ENCODE measurements around the gene QRFP.

- no peak for TF ChIP-seq CTCF (IDR thresholded peaks at IDR 0.05; ENCODE audit: control extremely low read depth in 1 of 3, insufficient read depth in 1 of 3, low read depth in 1 of 3, low read length in 3 of 3)
- no peak for TF ChIP-seq POLR2A (IDR thresholded peaks at IDR 0.05; ENCODE audit: control extremely low read depth in 1 of 2, low read depth in 2 of 2, low read length in 2 of 2)
- TF ChIP-seq TAF1 (IDR thresholded peaks at IDR 0.05; ENCODE audit: low read depth, low read length): no peak
- TF ChIP-seq CBX5 (IDR thresholded peaks at IDR 0.05; ENCODE audit: low read depth, low read length): no peak
- TF ChIP-seq ASH2L (IDR thresholded peaks at IDR 0.05; ENCODE audit: low read length): no peak
- TF ChIP-seq RNF2 (IDR thresholded peaks at IDR 0.05; ENCODE audit: borderline replicate concordance, low read depth, low read length, missing control alignments, poor library complexity, severe bottlenecking): no peak
- no peak for TF ChIP-seq CHD7 (IDR thresholded peaks at IDR 0.05; ENCODE audit: insufficient replicate concordance, low read length)
- no peak for TF ChIP-seq RAD21 (IDR thresholded peaks at IDR 0.05 in 1 of 2, conservative IDR thresholded peaks at IDR 0.05 in 1 of 2; ENCODE audit: low read depth in 2 of 2, low read length in 2 of 2)
- no peak for TF ChIP-seq YY1 (IDR thresholded peaks at IDR 0.05; ENCODE audit: low read depth, low read length)
- no peak for TF ChIP-seq FOSL1 (IDR thresholded peaks at IDR 0.05; ENCODE audit: insufficient read depth, low read depth, low read length)
- TF ChIP-seq POLR2AphosphoS5 (IDR thresholded peaks at IDR 0.05; ENCODE audit: low read depth, low read length): no peak
- TF ChIP-seq JUN (IDR thresholded peaks at IDR 0.05; ENCODE audit: low read depth, low read length): no peak
- no peak for TF ChIP-seq RFX5 (IDR thresholded peaks at IDR 0.05; ENCODE audit: borderline replicate concordance, low read depth, low read length)
Measured at GRCh38 chr9:130870491-130871381, 25.9 kb downstream of the QRFP start.

All from H1 (cell line).